Neural progenitor cell (in vitro differentiated cells): ENCODE measurements around the gene ROR2.

Source experiments
- EZH2phosphoT487 ChIP-seq: fragments of 200-600 bp; sonication (generic); IDR thresholded peaks from 2 replicates; pipeline ENCODE4 v1.6.1; 2017; ENCODE audit warnings: antibody characterized with exemption
- TF ChIP-seq, protein P1 (sequence below): fragments of 200-600 bp; sonication (generic); IDR thresholded peaks from 2 replicates; pipeline ENCODE4 v1.5.1; 2017; ENCODE audit warnings: antibody characterized with exemption, mild to moderate bottlenecking

- TF ChIP-seq, protein P1, sequence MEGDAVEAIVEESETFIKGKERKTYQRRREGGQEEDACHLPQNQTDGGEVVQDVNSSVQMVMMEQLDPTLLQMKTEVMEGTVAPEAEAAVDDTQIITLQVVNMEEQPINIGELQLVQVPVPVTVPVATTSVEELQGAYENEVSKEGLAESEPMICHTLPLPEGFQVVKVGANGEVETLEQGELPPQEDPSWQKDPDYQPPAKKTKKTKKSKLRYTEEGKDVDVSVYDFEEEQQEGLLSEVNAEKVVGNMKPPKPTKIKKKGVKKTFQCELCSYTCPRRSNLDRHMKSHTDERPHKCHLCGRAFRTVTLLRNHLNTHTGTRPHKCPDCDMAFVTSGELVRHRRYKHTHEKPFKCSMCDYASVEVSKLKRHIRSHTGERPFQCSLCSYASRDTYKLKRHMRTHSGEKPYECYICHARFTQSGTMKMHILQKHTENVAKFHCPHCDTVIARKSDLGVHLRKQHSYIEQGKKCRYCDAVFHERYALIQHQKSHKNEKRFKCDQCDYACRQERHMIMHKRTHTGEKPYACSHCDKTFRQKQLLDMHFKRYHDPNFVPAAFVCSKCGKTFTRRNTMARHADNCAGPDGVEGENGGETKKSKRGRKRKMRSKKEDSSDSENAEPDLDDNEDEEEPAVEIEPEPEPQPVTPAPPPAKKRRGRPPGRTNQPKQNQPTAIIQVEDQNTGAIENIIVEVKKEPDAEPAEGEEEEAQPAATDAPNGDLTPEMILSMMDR: no peak
- TF ChIP-seq EZH2phosphoT487: no peak
These were observed 403.5 kb downstream of the ROR2 start for GRCh38 chr9:91546574-91546973.
